Epithelial cell of proximal tubule (primary cell): ENCODE results near the gene AMBRA1. TPM values are rescaled to one million over a fixed set of nuclear protein-coding genes. Genes with fewer than 3 reads are reported as not detected.

Experiments
- DNase-seq: peaks from one replicate; pipeline ENCODE4 v3.0.0-alpha.2; 2011; ENCODE audit warnings: low read depth
- H3K4me3 ChIP-seq: 2 replicates; pipeline ENCODE4 v1.5.1; 2011; ENCODE audit warnings: low read depth, mild to moderate bottlenecking, low read length
- CTCF ChIP-seq: conservative IDR thresholded peaks from 2 replicates; pipeline ENCODE4 v1.5.1; 2012; ENCODE audit warnings: low read depth, mild to moderate bottlenecking, low read length
- total RNA-seq: library from RNA; depleted of rRNA; stranded (reverse); fragments of >200 nt; gene quantifications from 2 replicates; pipeline ENCODE4 v1.2.3, GENCODE V29; 2015

Gene AMBRA1
- total RNA-seq, 1 donor from 2014 or later: 21.0 TPM

- H3K4me3 ChIP-seq: no peak overlapping the region
- no peak for TF ChIP-seq CTCF
- DNase-seq: no peak
These were observed 43.7 kb upstream of the AMBRA1 start for GRCh38 chr11:46637546-46637945.

GRCh38 chr11:46635557-46636139, 41.8 kb upstream of the AMBRA1 start:
- DNase-seq: no peak
- no peak overlapping the region for H3K4me3 ChIP-seq
- no peak for TF ChIP-seq CTCF

- H3K4me3 ChIP-seq: no peak overlapping the region
- no peak for DNase-seq
- TF ChIP-seq CTCF: no peak
These were observed 39.7 kb upstream of the AMBRA1 start for GRCh38 chr11:46633291-46634217.

GRCh38 chr11:46632502-46632901, 38.7 kb upstream of the AMBRA1 start:
- no peak for TF ChIP-seq CTCF
- DNase-seq: no peak
- no peak overlapping the region for H3K4me3 ChIP-seq

GRCh38 chr11:46631676-46632075, 37.9 kb upstream of the AMBRA1 start:
- no peak for DNase-seq
- H3K4me3 ChIP-seq: no peak overlapping the region
- no peak for TF ChIP-seq CTCF

GRCh38 chr11:46630237-46630636, 36.4 kb upstream of the AMBRA1 start:
- TF ChIP-seq CTCF: no peak
- DNase-seq: no peak

More at GRCh38 chr11:46630237-46630636, 36.4 kb upstream of the AMBRA1 start:
- no peak overlapping the region for H3K4me3 ChIP-seq
